ENCODE measurements around the gene RAB6B. TPM values are rescaled to one million over a fixed set of nuclear protein-coding genes. Genes with fewer than 3 reads are reported as not detected.

The RAB6B gene
- polyA plus RNA-seq, 2 of the 4 experiments (the other 2 are of a cell fraction) = 2.4 to 2.5 TPM

DNA sequence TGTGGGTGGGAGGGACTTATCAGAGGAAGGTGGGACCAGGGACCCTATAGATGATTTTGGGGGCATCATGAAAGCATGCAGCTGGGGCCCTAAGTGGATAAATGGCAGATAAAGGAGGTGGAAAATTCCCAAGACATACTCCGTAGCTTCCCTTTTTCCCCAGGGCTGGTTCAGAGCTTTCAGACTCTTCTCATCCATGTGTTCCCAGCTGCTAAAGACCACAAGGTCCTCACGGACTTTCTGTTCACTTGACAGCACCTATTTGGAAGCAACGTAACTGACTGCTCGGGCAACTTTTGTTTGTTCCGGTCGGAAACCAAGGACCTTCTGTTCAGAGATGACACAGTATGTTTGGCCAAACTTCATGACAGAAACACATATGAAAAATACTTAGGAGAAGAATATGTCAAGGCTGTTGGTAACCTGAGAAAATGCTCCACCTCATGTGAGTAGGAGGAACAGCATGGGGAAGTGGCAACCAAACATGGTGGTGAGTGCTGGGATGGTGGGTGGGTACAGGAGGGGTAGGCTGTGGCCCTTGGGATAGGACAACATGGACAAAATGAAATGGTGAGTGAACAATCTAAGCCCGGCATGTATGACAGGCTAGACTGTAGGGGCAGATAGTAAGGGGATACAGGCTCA lies 118.8 kb downstream of the RAB6B start:
- ChIA-PET POLR2A (no interaction called here), CTCF (interaction anchor here (1.0 kb wide), 1 partner anchor 34 kb away, joined by 3 read pairs; no protein-coding TSS in a partner anchor)
- no peak overlapping the region for H3K27ac ChIP-seq
- TF ChIP-seq RAD21 (conservative IDR thresholded peaks at IDR 0.05 in 1 of 2, IDR thresholded peaks at IDR 0.05 in 1 of 2) = no peak
- TF ChIP-seq CEBPB (IDR thresholded peaks at IDR 0.05) = no peak
- TF ChIP-seq HEYL (CRISPR knock-in tag; IDR thresholded peaks at IDR 0.05) = no peak
- no peak for TF ChIP-seq FOSL2 (IDR thresholded peaks at IDR 0.05)
- no peak for TF ChIP-seq FOSL2 (CRISPR knock-in tag; IDR thresholded peaks at IDR 0.05)
- no peak for TF ChIP-seq JUN (IDR thresholded peaks at IDR 0.05)
- TF ChIP-seq CHD4 (IDR thresholded peaks at IDR 0.05; ENCODE audit: borderline replicate concordance) = no peak
- TF ChIP-seq, protein P1, sequence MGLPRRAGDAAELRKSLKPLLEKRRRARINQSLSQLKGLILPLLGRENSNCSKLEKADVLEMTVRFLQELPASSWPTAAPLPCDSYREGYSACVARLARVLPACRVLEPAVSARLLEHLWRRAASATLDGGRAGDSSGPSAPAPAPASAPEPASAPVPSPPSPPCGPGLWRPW (IDR thresholded peaks at IDR 0.05) = no peak
- no peak for TF ChIP-seq ELK1 (IDR thresholded peaks at IDR 0.05; ENCODE audit: low read depth, low read length)
- no peak for TF ChIP-seq TP53 (CRISPR knock-in tag; IDR thresholded peaks at IDR 0.05)
- no peak for TF ChIP-seq BHLHE40 (IDR thresholded peaks at IDR 0.05; ENCODE audit: low read depth, low read length)
- TF ChIP-seq GATA3 (IDR thresholded peaks at IDR 0.05; ENCODE audit: borderline replicate concordance) = no peak
- TF ChIP-seq, protein P2, sequence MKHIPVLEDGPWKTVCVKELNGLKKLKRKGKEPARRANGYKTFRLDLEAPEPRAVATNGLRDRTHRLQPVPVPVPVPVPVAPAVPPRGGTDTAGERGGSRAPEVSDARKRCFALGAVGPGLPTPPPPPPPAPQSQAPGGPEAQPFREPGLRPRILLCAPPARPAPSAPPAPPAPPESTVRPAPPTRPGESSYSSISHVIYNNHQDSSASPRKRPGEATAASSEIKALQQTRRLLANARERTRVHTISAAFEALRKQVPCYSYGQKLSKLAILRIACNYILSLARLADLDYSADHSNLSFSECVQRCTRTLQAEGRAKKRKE (CRISPR knock-in tag; IDR thresholded peaks at IDR 0.05; ENCODE audit: low read depth) = no peak
- no peak for TF ChIP-seq ZFP36 (IDR thresholded peaks at IDR 0.05; ENCODE audit: borderline replicate concordance, partially characterized antibody)
- TF ChIP-seq, protein P3, sequence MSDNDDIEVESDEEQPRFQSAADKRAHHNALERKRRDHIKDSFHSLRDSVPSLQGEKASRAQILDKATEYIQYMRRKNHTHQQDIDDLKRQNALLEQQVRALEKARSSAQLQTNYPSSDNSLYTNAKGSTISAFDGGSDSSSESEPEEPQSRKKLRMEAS (IDR thresholded peaks at IDR 0.05) = no peak
- no peak for TF ChIP-seq FOSB (CRISPR knock-in tag; IDR thresholded peaks at IDR 0.05)
- TF ChIP-seq BCL3 (IDR thresholded peaks at IDR 0.05) = no peak
- TF ChIP-seq MYC (IDR thresholded peaks at IDR 0.05; ENCODE audit: borderline replicate concordance, low read length) = no peak
- no peak for TF ChIP-seq MAZ (IDR thresholded peaks at IDR 0.05; ENCODE audit: borderline replicate concordance, low read depth, low read length)
- FAIRE-seq (no peak), DNase-seq (ENCODE audit: low read depth in 1 of 2, low spot score in 1 of 2) (no peak), ATAC-seq (no peak)
- H3K4me2 ChIP-seq = no peak overlapping the region
- 58% methylated on average over 7 of the region's 7 CpGs for WGBS (ENCODE audit: missing lambda C conversion rate)
- H3K9me3 ChIP-seq = no peaks in the 10 kb centered on the region
- no peak overlapping the region for H3K4me3 ChIP-seq
- H3K4me1 ChIP-seq = no peaks in the 10 kb centered on the region

DNA sequence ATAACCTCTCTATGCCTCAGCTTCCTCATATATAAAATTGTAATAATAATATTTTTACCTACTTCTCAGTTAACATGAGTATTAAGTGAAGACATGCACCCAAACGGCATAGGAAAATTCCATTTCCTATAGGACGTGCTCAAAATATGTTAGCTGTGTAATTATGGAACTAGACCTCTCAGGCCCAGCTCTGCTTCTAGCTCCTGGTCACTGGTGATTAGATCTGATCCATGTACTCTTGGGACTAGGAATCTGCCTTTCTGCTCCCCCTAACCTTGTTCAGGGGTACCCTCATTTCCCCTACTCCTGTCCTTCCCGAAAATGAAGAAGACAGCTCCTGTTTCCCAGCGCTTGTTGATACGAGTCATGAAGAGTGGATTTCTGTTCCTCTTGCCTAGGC lies 119.8 kb downstream of the RAB6B start:
- no peak for ATAC-seq
- TF ChIP-seq BHLHE40 (IDR thresholded peaks at IDR 0.05; ENCODE audit: low read depth, low read length) (no peak), RAD21 (conservative IDR thresholded peaks at IDR 0.05 in 1 of 2, IDR thresholded peaks at IDR 0.05 in 1 of 2) (no peak), PHF8 (IDR thresholded peaks at IDR 0.05; ENCODE audit: borderline replicate concordance, low read depth) (no peak), EHF (CRISPR knock-in tag; IDR thresholded peaks at IDR 0.05) (no peak), BCL3 (IDR thresholded peaks at IDR 0.05) (no peak)
- no peaks in the 10 kb centered on the region for H3K9me3 ChIP-seq
- no peak overlapping the region for H3K27ac ChIP-seq
- 83% methylated on average over 5 of the region's 5 CpGs for WGBS (ENCODE audit: missing lambda C conversion rate)
- DNase-seq (ENCODE audit: low read depth in 1 of 2, low spot score in 1 of 2) = no peak
- ChIA-PET CTCF (interaction anchor here (0.6 to 1.0 kb wide), 2 partner anchors 33 to 1493 kb away, joined by 3 read pairs; no protein-coding TSS in a partner anchor), POLR2A (no interaction called here)
- FAIRE-seq = no peak
- H3K4me1 ChIP-seq = no peaks in the 10 kb centered on the region
- H3K4me3 ChIP-seq = no peak overlapping the region
- H3K4me2 ChIP-seq = no peak overlapping the region
